ENCODE results near the gene RPS18. TPM values are rescaled to one million over a fixed set of nuclear protein-coding genes. Genes with fewer than 3 reads are reported as not detected.
"Not testable (repeated sequence)": the region's sequence is repeated elsewhere in the genome, so short reads cannot be mapped to it uniquely, and the experiment has no call there.

RPS18 gene
- total and polyA plus RNA-seq, 2 of the 4 experiments (the other 2 are of a cell fraction), result 6,577 to 8,417 TPM

- Histone ChIP-seq H3K36me3 (ENCODE audit: control insufficient read depth, insufficient read depth, low read length) (peaks cover 59% of the 10 kb centered on the region), H3K9ac (ENCODE audit: low read depth, low read length) (peak overlapping the region; percentile 62), H3K79me1 (ENCODE audit: low read depth in 1 of 2, low read length in 2 of 2) (peaks cover 20 to 54% of the 10 kb centered on the region in 2 experiments), H3K4me1 (ENCODE audit: control insufficient read depth, insufficient read depth, low read length) (peaks cover 14% of the 10 kb centered on the region), H3K14ac (replicated peaks; ENCODE audit: low read depth, low read length) (peak overlapping the region; percentile 20), H3K23ac (ENCODE audit: low read depth, low read length) (peak overlapping the region; percentile 36; the same call in 1 of the 2 replicates), H4K8ac (ENCODE audit: low read depth in 2 of 2, low read length in 2 of 2) (peak overlapping the region in 1 of 2 experiments; percentile 27; a peak in 1 of 4 replicates), H3K4me2 (ENCODE audit: low read depth, low read length) (peak overlapping the region; percentile 71), H4K20me1 (ENCODE audit: insufficient read depth, low read length) (peaks cover 75% of the 10 kb centered on the region), H2BK5ac (ENCODE audit: low read depth, low read length, poor library complexity, severe bottlenecking) (peak overlapping the region; percentile 7), H3K4ac (ENCODE audit: low read depth, low read length) (0 out of 2 replicates have a peak overlapping the region, but pooled peaks have one; percentile 57)
- H3K18ac ChIP-seq (ENCODE audit: low read depth, low read length); H2AFZ ChIP-seq (replicated peaks; ENCODE audit: low read length, poor library complexity); H2AK5ac ChIP-seq (ENCODE audit: low read depth, low read length); H3K4me3 ChIP-seq (ENCODE audit: insufficient read depth, low read depth, low read length); intact Hi-C loops (cut with micrococcal nuclease); H2BK20ac ChIP-seq (ENCODE audit: low read depth, low read length); H3K9me1 ChIP-seq (ENCODE audit: insufficient read depth, low read length); POLR2A ChIA-PET (ENCODE audit: unreplicated experiment); H4K5ac ChIP-seq (ENCODE audit: low read depth, low read length); H3K27me3 ChIP-seq (ENCODE audit: control insufficient read depth, insufficient read depth, low read length); in situ Hi-C loops (cut with MboI; ENCODE audit: low sequenced_read_pairs); DNase-seq; H4K91ac ChIP-seq (ENCODE audit: insufficient read depth, low read depth, low read length); dilution Hi-C loops (cut with HindIII; ENCODE audit: low sequenced_read_pairs, unreplicated experiment); H3K56ac ChIP-seq (ENCODE audit: extremely low read depth, insufficient read depth, low read length); H2BK15ac ChIP-seq (ENCODE audit: low read depth, low read length); CTCF ChIA-PET; H3K9me3 ChIP-seq (ENCODE audit: control insufficient read depth, insufficient read depth, low read length); H2AK9ac ChIP-seq (replicated peaks; ENCODE audit: low read depth, low read length, poor library complexity); H3K27ac ChIP-seq (ENCODE audit: insufficient read depth, low read length); ATAC-seq (ENCODE audit: low read depth); H2BK120ac ChIP-seq (ENCODE audit: low read depth, low read length): not testable (repeated sequence)
- WGBS, 2 experiments (ENCODE audit: extremely low coverage in 2 of 2, insufficient read length in 1 of 2), result 40% methylated on average over 1 of the region's 16 CpGs; no CpG with 5 or more reads in 1 of the 2 experiments
- TSS peak; percentile 29 for BruUV-seq (replicated peaks)
Measured at GRCh38 chr6:33275795-33276580, 4.1 kb downstream of the RPS18 start.
